Endothelial cell of umbilical vein (primary cell): ENCODE data around the gene DNAJB9.

ENCODE experiments used
- POLR2A ChIP-seq: IDR thresholded peaks from 2 replicates; pipeline ENCODE4 v1.6.1; 2012; ENCODE audit warnings: low read depth, mild to moderate bottlenecking, control low read depth, low read length
- TF ChIP-seq, protein P1 (sequence below), 2 donors: IDR thresholded peaks; 1 replicate in 1 of 2; 2 replicates in 1 of 2; pipeline ENCODE4 v1.5.1; 2011; ENCODE audit warnings: low read length in 2 of 2, mild to moderate bottlenecking in 2 of 2, moderate library complexity in 2 of 2, control low read depth in 1 of 2, inconsistent platforms in 1 of 2, low read depth in 1 of 2; ENCODE audit not compliant: insufficient read depth in 1 of 2; ENCODE audit errors: extremely low read depth in 1 of 2

DNA sequence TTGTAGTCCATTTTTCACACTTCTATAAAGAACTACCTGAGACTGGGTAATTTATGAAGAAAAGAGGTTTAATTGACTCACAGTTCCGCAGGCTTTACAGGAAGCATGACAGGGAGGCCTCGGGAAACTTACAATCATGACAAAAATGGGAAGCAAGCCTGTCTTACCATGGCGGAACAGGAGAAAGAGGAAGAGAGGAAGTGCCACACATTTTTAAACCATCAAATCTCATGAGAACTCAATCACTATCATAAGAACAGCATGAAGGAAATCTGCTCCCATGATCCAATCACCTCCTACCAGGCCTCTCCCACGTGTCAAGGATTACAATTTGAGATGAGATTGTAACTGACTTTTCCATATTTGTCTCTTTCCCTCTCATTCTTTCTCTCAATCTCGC, 34.4 kb upstream of the DNAJB9 start:
- no peak for TF ChIP-seq POLR2A
- TF ChIP-seq, protein P1, sequence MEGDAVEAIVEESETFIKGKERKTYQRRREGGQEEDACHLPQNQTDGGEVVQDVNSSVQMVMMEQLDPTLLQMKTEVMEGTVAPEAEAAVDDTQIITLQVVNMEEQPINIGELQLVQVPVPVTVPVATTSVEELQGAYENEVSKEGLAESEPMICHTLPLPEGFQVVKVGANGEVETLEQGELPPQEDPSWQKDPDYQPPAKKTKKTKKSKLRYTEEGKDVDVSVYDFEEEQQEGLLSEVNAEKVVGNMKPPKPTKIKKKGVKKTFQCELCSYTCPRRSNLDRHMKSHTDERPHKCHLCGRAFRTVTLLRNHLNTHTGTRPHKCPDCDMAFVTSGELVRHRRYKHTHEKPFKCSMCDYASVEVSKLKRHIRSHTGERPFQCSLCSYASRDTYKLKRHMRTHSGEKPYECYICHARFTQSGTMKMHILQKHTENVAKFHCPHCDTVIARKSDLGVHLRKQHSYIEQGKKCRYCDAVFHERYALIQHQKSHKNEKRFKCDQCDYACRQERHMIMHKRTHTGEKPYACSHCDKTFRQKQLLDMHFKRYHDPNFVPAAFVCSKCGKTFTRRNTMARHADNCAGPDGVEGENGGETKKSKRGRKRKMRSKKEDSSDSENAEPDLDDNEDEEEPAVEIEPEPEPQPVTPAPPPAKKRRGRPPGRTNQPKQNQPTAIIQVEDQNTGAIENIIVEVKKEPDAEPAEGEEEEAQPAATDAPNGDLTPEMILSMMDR (IDR thresholded peaks at IDR 0.05; ENCODE audit: extremely low read depth in 1 of 2, insufficient read depth in 1 of 2, low read depth in 1 of 2, low read length in 2 of 2), result no peak
